GM13977 (cell line): Measurements from ENCODE around the gene OVOL1.
"Not testable (repeated sequence)": the region's sequence is repeated elsewhere in the genome, so short reads cannot be mapped to it uniquely, and the experiment has no call there.

ENCODE experiments used
- DNase-seq: peaks from one replicate; pipeline ENCODE4 v3.0.0; 2012; ENCODE audit warnings: low spot score
- in situ Hi-C: fragments of 300-500 bp; cut with MboI; formaldehyde crosslinking; loops from one replicate; pipeline ENCODE4 v1.12.0; 2022; ENCODE audit warnings: low sequenced_read_pairs, low pct_unique_long_range_greater_than_20kb, mixed read lengths, inconsistent platforms; ENCODE audit not compliant: unreplicated experiment
- TF ChIP-seq, protein P1 (sequence below): IDR thresholded peaks from 2 replicates; pipeline ENCODE4 v1.5.1; 2012; ENCODE audit warnings: mild to moderate bottlenecking, control low read depth; ENCODE audit not compliant: insufficient read depth; ENCODE audit errors: extremely low read depth, missing control alignments

Gene OVOL1

GRCh38 chr11:65822776-65823528 is 36.1 kb downstream of the OVOL1 start:
- TF ChIP-seq, protein P1, sequence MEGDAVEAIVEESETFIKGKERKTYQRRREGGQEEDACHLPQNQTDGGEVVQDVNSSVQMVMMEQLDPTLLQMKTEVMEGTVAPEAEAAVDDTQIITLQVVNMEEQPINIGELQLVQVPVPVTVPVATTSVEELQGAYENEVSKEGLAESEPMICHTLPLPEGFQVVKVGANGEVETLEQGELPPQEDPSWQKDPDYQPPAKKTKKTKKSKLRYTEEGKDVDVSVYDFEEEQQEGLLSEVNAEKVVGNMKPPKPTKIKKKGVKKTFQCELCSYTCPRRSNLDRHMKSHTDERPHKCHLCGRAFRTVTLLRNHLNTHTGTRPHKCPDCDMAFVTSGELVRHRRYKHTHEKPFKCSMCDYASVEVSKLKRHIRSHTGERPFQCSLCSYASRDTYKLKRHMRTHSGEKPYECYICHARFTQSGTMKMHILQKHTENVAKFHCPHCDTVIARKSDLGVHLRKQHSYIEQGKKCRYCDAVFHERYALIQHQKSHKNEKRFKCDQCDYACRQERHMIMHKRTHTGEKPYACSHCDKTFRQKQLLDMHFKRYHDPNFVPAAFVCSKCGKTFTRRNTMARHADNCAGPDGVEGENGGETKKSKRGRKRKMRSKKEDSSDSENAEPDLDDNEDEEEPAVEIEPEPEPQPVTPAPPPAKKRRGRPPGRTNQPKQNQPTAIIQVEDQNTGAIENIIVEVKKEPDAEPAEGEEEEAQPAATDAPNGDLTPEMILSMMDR = no peak
- in situ Hi-C loops = no loop called here
- DNase-seq = no peak

DNA sequence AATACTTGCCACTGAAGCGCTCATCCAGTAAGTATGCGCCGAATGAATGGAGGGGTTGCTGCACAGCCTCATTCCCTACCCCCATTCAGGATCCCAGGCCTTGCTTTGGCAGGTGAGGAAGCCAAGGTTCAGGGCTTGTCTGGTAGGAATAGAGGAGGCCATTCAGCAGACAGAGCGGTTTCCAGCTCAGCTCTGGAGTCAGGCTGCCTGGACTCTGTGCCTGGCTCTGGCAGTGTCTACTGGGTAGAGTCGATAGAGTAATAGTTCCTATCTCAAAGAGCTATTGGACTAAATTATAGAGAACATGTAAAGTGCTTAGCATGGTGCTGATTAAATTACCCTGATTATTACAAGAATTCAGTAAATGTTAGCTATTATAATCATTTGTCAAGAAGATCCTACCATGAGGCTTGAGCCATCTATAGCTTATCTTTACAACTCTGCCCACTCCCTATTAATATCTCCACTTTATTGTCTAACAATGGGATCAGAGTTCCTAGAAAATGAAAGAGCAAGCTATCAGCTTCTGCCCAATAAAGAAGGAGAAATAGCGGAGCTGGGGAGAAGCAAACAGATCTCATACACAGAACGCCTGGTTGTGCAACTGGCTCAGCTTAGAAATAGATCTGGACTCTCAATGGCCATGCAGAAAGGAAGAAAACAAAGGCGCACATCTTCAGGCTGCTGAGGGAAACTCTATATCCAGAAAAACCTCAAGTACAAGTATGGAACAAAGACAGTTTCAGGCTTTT is 40.3 kb downstream of the OVOL1 start:
- TF ChIP-seq, protein P1 = no peak
- no peak for DNase-seq
- in situ Hi-C loops = no loop called here

DNA sequence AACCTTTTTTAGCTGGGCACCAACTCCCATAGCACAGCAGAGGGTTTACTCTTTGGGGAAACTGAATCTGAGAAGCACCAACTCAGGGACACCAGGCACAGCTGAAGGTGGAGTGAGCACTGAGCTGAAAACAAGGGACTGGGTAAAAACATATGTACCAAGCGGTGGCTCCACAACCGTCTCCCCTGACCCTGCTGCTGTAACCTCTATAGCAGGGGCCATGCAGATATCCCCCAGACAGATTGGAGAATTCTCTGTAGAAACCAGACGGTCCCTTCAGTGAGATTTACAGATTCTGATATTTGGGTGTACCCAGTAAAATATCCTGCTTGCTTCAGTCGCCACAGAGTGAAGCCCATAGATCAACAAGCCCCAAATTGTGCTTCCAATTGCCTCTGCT is 42.6 kb downstream of the OVOL1 start:
- in situ Hi-C loops = no loop called here
- DNase-seq = no peak

DNA sequence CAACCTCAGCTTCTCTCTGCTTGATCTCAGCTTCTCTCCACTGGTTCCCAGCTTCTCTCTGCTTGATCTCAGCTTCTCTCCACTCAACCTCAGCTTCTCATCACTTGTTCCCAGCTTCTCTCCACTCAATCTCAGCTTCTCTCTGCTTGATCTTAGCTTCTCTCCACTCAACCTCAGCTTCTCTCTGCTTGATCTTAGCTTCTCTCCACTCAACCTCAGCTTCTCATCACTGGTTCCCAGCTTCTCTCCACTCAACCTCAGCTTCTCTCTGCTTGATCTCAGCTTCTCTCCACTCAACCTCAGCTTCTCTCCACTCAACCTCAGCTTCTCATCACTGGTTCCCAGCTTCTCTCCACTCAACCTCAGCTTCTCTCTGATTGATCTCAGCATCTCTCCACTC is 45.4 kb downstream of the OVOL1 start:
- DNase-seq, in situ Hi-C loops: not testable (repeated sequence)

More for the DNA sequence above, 42.6 kb downstream of the OVOL1 start:
- TF ChIP-seq, protein P1 = no peak

DNA sequence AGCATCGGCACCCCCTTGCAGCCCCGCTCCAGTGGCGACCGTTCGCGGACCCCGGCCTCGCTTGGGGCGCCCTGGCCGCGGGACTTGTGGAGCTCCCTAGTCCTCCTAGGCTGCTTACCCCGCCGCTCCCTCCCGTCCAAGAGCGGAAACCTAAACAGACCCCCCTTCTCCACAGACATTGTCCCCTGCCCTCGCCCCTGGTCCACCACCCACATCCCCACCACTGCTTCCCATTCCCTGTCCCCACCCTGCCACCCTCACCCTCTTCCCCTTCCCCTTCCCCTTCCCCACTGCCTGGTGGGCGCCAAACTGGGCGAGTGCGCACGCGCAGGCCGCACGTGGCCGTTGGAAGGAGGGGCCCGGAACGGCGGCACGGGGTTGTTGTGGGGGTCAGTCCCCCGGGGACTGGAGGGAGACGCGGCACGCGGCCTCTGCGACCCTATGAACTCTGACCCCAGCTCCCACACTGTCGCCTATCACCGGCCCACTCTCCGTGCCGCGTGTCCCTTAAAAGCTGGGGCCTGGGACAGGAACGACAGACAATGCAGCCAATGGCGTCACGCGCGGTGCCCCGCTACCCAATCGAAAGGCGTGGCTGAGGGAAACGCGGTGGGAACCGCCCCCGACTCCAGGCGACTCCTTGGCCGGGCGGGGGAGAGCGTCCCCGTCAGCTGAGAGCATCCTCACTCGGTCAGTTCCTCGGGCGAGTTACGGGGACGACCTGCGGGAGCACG is 46.6 kb downstream of the OVOL1 start, which contains the start of gene SNX32:
Gene SNX32, plus strand, starts transcription at position 667 of the 734 bp plus-strand sequence. CDS start 103 bp downstream, outside the sequence.
- TF ChIP-seq, protein P1 = no peak
- peak; percentile 99 for DNase-seq
- in situ Hi-C loops = no loop called here

- TF ChIP-seq, protein P1 = no peak
- DNase-seq = no peak
- in situ Hi-C loops = no loop called here
Observed at GRCh38 chr11:65834202-65834601, 47.3 kb downstream of the OVOL1 start.
